GM12878 (cell line): ENCODE measurements around the gene CXCL14.

Experiments
- HDAC2 ChIP-seq: fragments of 200-600 bp; sonication (generic); IDR thresholded peaks from 2 replicates; pipeline ENCODE4 v1.6.1; 2017
- PAX8 ChIP-seq: fragments of 450-650 bp; IDR thresholded peaks from 2 replicates; pipeline ENCODE4 v1.6.1; 2017; ENCODE audit warnings: mild to moderate bottlenecking, moderate library complexity
- POLR2AphosphoS5 ChIP-seq: IDR thresholded peaks from 2 replicates; pipeline ENCODE4 v1.6.1; 2011; ENCODE audit warnings: mild to moderate bottlenecking, low read length, inconsistent platforms
- TF ChIP-seq, protein P1 (sequence below), 3 experiments: IDR thresholded peaks in 2 of 3; conservative IDR thresholded peaks in 1 of 3; 2 replicates each; pipeline ENCODE4 v1.5.1; 2011; ENCODE audit warnings: low read depth in 3 of 3, low read length in 3 of 3, mild to moderate bottlenecking in 3 of 3, control low read depth in 2 of 3, moderate library complexity in 2 of 3, inconsistent platforms in 1 of 3, mixed read lengths in 1 of 3; ENCODE audit not compliant: control insufficient read depth in 2 of 3, insufficient read depth in 1 of 3; ENCODE audit errors: extremely low read depth in 1 of 3

GRCh38 chr5:135543485-135544304 is 35.1 kb downstream of the CXCL14 start:
- TF ChIP-seq PAX8 (no peak), POLR2AphosphoS5 (no peak), HDAC2 (no peak)
- TF ChIP-seq, protein P1, sequence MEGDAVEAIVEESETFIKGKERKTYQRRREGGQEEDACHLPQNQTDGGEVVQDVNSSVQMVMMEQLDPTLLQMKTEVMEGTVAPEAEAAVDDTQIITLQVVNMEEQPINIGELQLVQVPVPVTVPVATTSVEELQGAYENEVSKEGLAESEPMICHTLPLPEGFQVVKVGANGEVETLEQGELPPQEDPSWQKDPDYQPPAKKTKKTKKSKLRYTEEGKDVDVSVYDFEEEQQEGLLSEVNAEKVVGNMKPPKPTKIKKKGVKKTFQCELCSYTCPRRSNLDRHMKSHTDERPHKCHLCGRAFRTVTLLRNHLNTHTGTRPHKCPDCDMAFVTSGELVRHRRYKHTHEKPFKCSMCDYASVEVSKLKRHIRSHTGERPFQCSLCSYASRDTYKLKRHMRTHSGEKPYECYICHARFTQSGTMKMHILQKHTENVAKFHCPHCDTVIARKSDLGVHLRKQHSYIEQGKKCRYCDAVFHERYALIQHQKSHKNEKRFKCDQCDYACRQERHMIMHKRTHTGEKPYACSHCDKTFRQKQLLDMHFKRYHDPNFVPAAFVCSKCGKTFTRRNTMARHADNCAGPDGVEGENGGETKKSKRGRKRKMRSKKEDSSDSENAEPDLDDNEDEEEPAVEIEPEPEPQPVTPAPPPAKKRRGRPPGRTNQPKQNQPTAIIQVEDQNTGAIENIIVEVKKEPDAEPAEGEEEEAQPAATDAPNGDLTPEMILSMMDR (IDR thresholded peaks at IDR 0.05 in 2 of 3, conservative IDR thresholded peaks at IDR 0.05 in 1 of 3; ENCODE audit: control insufficient read depth in 2 of 3, extremely low read depth in 1 of 3, insufficient read depth in 1 of 3, low read depth in 3 of 3, low read length in 3 of 3), result no peak
